ENCODE data around the gene EDEM1. TPM values are rescaled to one million over a fixed set of nuclear protein-coding genes. Genes with fewer than 3 reads are reported as not detected.
"Not testable (repeated sequence)": the region's sequence is repeated elsewhere in the genome, so short reads cannot be mapped to it uniquely, and the experiment has no call there.

Gene EDEM1
- total RNA-seq, 1 donor from 2014 or later = 16.3 TPM

- no peak overlapping the region for H3K27ac Mint-ChIP-seq (ENCODE audit: unreplicated experiment)
- DNase-seq = no peak
- H3K4me3 Mint-ChIP-seq (ENCODE audit: unreplicated experiment) = no peak overlapping the region
- H3K4me1 Mint-ChIP-seq (ENCODE audit: low read depth, unreplicated experiment) = no peaks in the 10 kb centered on the region
- TF ChIP-seq CTCF (IDR thresholded peaks at IDR 0.05; ENCODE audit: partially characterized antibody, unreplicated experiment) = no peak
- no peaks in the 10 kb centered on the region for H3K27me3 Mint-ChIP-seq (ENCODE audit: unreplicated experiment)
- no peaks in the 10 kb centered on the region for H3K36me3 Mint-ChIP-seq (ENCODE audit: unreplicated experiment)
- no peaks in the 10 kb centered on the region for H3K9me3 Mint-ChIP-seq (ENCODE audit: unreplicated experiment)
Measured at GRCh38 chr3:5170975-5171374, 16.5 kb upstream of the EDEM1 start.

GRCh38 chr3:5172018-5172417, 15.5 kb upstream of the EDEM1 start:
- no peak for DNase-seq
- no peak for TF ChIP-seq CTCF (IDR thresholded peaks at IDR 0.05; ENCODE audit: partially characterized antibody, unreplicated experiment)
- Mint-ChIP-seq H3K4me3 (ENCODE audit: unreplicated experiment) (no peak overlapping the region), H3K9me3 (ENCODE audit: unreplicated experiment) (no peaks in the 10 kb centered on the region), H3K36me3 (ENCODE audit: unreplicated experiment) (no peaks in the 10 kb centered on the region), H3K4me1 (ENCODE audit: low read depth, unreplicated experiment) (no peaks in the 10 kb centered on the region), H3K27me3 (ENCODE audit: unreplicated experiment) (no peaks in the 10 kb centered on the region), H3K27ac (ENCODE audit: unreplicated experiment) (no peak overlapping the region)

- not testable (repeated sequence) for H3K27ac Mint-ChIP-seq (ENCODE audit: unreplicated experiment); H3K4me3 Mint-ChIP-seq (ENCODE audit: unreplicated experiment); H3K36me3 Mint-ChIP-seq (ENCODE audit: unreplicated experiment); H3K9me3 Mint-ChIP-seq (ENCODE audit: unreplicated experiment); DNase-seq; H3K4me1 Mint-ChIP-seq (ENCODE audit: low read depth, unreplicated experiment); H3K27me3 Mint-ChIP-seq (ENCODE audit: unreplicated experiment)
Measured at GRCh38 chr3:5179036-5179435, 8.5 kb upstream of the EDEM1 start.

GRCh38 chr3:5181469-5182141, 5.9 kb upstream of the EDEM1 start:
- no peaks in the 10 kb centered on the region for H3K27me3 Mint-ChIP-seq (ENCODE audit: unreplicated experiment)
- no peaks in the 10 kb centered on the region for H3K9me3 Mint-ChIP-seq (ENCODE audit: unreplicated experiment)
- no peaks in the 10 kb centered on the region for H3K4me1 Mint-ChIP-seq (ENCODE audit: low read depth, unreplicated experiment)
- no peak for DNase-seq
- no peak overlapping the region for H3K27ac Mint-ChIP-seq (ENCODE audit: unreplicated experiment)
- H3K4me3 Mint-ChIP-seq (ENCODE audit: unreplicated experiment) = no peak overlapping the region
- H3K36me3 Mint-ChIP-seq (ENCODE audit: unreplicated experiment) = no peaks in the 10 kb centered on the region
- TF ChIP-seq CTCF (IDR thresholded peaks at IDR 0.05; ENCODE audit: partially characterized antibody, unreplicated experiment) = no peak

- not testable (repeated sequence) for H3K4me1 Mint-ChIP-seq (ENCODE audit: low read depth, unreplicated experiment); H3K27ac Mint-ChIP-seq (ENCODE audit: unreplicated experiment); H3K9me3 Mint-ChIP-seq (ENCODE audit: unreplicated experiment); H3K4me3 Mint-ChIP-seq (ENCODE audit: unreplicated experiment); DNase-seq; H3K36me3 Mint-ChIP-seq (ENCODE audit: unreplicated experiment); H3K27me3 Mint-ChIP-seq (ENCODE audit: unreplicated experiment)
Measured at GRCh38 chr3:5183714-5184113, 3.8 kb upstream of the EDEM1 start.

GRCh38 chr3:5184499-5184898, 3.0 kb upstream of the EDEM1 start:
- Mint-ChIP-seq H3K4me1 (ENCODE audit: low read depth, unreplicated experiment) (peaks cover 4% of the 10 kb centered on the region), H3K4me3 (ENCODE audit: unreplicated experiment) (no peak overlapping the region), H3K27me3 (ENCODE audit: unreplicated experiment) (peaks cover 4% of the 10 kb centered on the region), H3K36me3 (ENCODE audit: unreplicated experiment) (no peaks in the 10 kb centered on the region), H3K27ac (ENCODE audit: unreplicated experiment) (no peak overlapping the region), H3K9me3 (ENCODE audit: unreplicated experiment) (no peaks in the 10 kb centered on the region)
- TF ChIP-seq CTCF (IDR thresholded peaks at IDR 0.05; ENCODE audit: partially characterized antibody, unreplicated experiment) = no peak
- DNase-seq = no peak

All from glutamatergic neuron (in vitro differentiated cells).